Vagina (tissue), 2 donors: Measurements from ENCODE around the gene ASB14. TPM values are rescaled to one million over a fixed set of nuclear protein-coding genes. Genes with fewer than 3 reads are reported as not detected.

Source experiments
- DNase-seq, 2 donors: peaks; one replicate each; pipeline ENCODE4 v3.0.0-alpha.2; 2017; ENCODE audit errors: extremely low spot score in 2 of 2
- H3K27ac ChIP-seq: fragments of 200-600 bp; sonication (generic); one replicate; pipeline ENCODE4 v1.5.1; 2019
- H3K27me3 ChIP-seq: fragments of 200-600 bp; sonication (generic); one replicate; pipeline ENCODE4 v1.5.1; 2019
- H3K36me3 ChIP-seq, 2 donors: fragments of 200-600 bp; sonication (generic); one replicate each; pipeline ENCODE4 v1.5.1; 2017 to 2019
- H3K4me1 ChIP-seq: fragments of 200-600 bp; sonication (generic); one replicate; pipeline ENCODE4 v1.5.1; 2019
- H3K4me3 ChIP-seq, 2 donors: fragments of 200-600 bp; sonication (generic); 1 replicate in 1 of 2; 2 replicates in 1 of 2; pipeline ENCODE4 v1.5.1; 2016 to 2019
- H3K9me3 ChIP-seq: fragments of 200-600 bp; sonication (generic); one replicate; pipeline ENCODE4 v1.5.1; 2019
- POLR2A ChIP-seq, 2 donors: fragments of 450-650 bp; IDR thresholded peaks; one replicate each; pipeline ENCODE4 v1.6.1; 2017; ENCODE audit warnings: antibody characterized with exemption in 2 of 2, mild to moderate bottlenecking in 2 of 2, moderate library complexity in 2 of 2
- POLR2AphosphoS5 ChIP-seq, 2 donors: sonication (generic); formaldehyde crosslinking; IDR thresholded peaks; one replicate each; pipeline ENCODE4 v1.9.0; 2017; ENCODE audit warnings: antibody characterized with exemption in 2 of 2, mild to moderate bottlenecking in 2 of 2, low read depth in 1 of 2; ENCODE audit not compliant: insufficient read depth in 1 of 2
- intact Hi-C: fragments of 100-400 bp; cut with DNase I; formaldehyde crosslinking; loops from one replicate; pipeline ENCODE4 v1.15.1; 2023
- total RNA-seq: library from RNA; depleted of rRNA; stranded (reverse); fragments of >200 nt; gene quantifications from one replicate; pipeline ENCODE4 v1.2.3, GENCODE V29; 2016
- TF ChIP-seq, protein P1 (sequence below), 3 experiments: fragments of 450-650 bp in 2 of 3; fragments of 200-600 bp in 1 of 3; sonication (generic) in 1 of 3; IDR thresholded peaks; one replicate each; pipeline ENCODE4 v1.5.1; 2017 to 2019; ENCODE audit warnings: antibody characterized with exemption in 3 of 3, mild to moderate bottlenecking in 2 of 3, moderate library complexity in 2 of 3

The ASB14 gene
- total RNA-seq, 1 donor from 2014 or later: not detected

GRCh38 chr3:57257678-57258077 is 34.8 kb downstream of the ASB14 start:
- no peak for DNase-seq
- no peaks in the 10 kb centered on the region for H3K4me1 ChIP-seq
- H3K4me3 ChIP-seq: no peak overlapping the region
- intact Hi-C loops: no loop called here
- H3K27ac ChIP-seq: no peak overlapping the region
- no peaks in the 10 kb centered on the region for H3K27me3 ChIP-seq
- TF ChIP-seq POLR2A (IDR thresholded peaks at IDR 0.05): no peak
- TF ChIP-seq POLR2AphosphoS5 (IDR thresholded peaks at IDR 0.05; ENCODE audit: insufficient read depth in 1 of 2, low read depth in 1 of 2): no peak
- TF ChIP-seq, protein P1, sequence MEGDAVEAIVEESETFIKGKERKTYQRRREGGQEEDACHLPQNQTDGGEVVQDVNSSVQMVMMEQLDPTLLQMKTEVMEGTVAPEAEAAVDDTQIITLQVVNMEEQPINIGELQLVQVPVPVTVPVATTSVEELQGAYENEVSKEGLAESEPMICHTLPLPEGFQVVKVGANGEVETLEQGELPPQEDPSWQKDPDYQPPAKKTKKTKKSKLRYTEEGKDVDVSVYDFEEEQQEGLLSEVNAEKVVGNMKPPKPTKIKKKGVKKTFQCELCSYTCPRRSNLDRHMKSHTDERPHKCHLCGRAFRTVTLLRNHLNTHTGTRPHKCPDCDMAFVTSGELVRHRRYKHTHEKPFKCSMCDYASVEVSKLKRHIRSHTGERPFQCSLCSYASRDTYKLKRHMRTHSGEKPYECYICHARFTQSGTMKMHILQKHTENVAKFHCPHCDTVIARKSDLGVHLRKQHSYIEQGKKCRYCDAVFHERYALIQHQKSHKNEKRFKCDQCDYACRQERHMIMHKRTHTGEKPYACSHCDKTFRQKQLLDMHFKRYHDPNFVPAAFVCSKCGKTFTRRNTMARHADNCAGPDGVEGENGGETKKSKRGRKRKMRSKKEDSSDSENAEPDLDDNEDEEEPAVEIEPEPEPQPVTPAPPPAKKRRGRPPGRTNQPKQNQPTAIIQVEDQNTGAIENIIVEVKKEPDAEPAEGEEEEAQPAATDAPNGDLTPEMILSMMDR (IDR thresholded peaks at IDR 0.05): no peak
- no peaks in the 10 kb centered on the region for H3K9me3 ChIP-seq
- peaks cover 3 to 67% of the 10 kb centered on the region in 2 donors for H3K36me3 ChIP-seq

- intact Hi-C loops: no loop called here
- Histone ChIP-seq H3K36me3 (peaks cover 3 to 66% of the 10 kb centered on the region in 2 donors), H3K27ac (no peak overlapping the region)
Observed at GRCh38 chr3:57256844-57257243, 35.6 kb downstream of the ASB14 start.

GRCh38 chr3:57252404-57252803 is 40.1 kb downstream of the ASB14 start:
- no peak for DNase-seq
- peaks cover 0 to 37% of the 10 kb centered on the region in 2 donors for H3K36me3 ChIP-seq
- H3K27ac ChIP-seq: no peak overlapping the region

More at GRCh38 chr3:57256844-57257243, 35.6 kb downstream of the ASB14 start:
- no peak for DNase-seq
- TF ChIP-seq POLR2AphosphoS5 (IDR thresholded peaks at IDR 0.05; ENCODE audit: insufficient read depth in 1 of 2, low read depth in 1 of 2): no peak
- TF ChIP-seq, protein P1 (IDR thresholded peaks at IDR 0.05): no peak
- no peak for TF ChIP-seq POLR2A (IDR thresholded peaks at IDR 0.05)
- Histone ChIP-seq H3K27me3 (no peaks in the 10 kb centered on the region), H3K9me3 (no peaks in the 10 kb centered on the region), H3K4me3 (no peak overlapping the region), H3K4me1 (no peaks in the 10 kb centered on the region)

DNA sequence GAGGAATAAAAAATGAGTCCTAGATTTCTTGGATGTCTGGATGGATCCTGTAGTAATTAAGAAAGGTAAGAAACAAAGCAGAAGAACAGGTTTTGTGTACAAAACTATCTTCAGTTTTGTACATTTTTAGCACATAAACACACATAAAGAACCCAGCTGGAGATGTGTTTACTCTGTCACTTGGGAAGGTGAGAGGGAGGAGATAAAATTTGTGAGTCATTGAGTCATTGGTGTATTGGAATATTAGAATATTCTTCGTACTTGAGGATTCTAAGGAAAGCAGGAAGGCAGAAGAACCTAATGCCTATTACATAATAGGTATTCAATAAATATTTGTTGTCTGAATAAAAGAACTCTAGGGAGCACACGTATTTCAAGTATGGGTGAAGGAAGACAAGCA is 47.5 kb downstream of the ASB14 start:
- no peak for DNase-seq
- H3K4me1 ChIP-seq: no peaks in the 10 kb centered on the region

More at GRCh38 chr3:57252404-57252803, 40.1 kb downstream of the ASB14 start:
- TF ChIP-seq, protein P1 (IDR thresholded peaks at IDR 0.05): no peak
- no peak for TF ChIP-seq POLR2AphosphoS5 (IDR thresholded peaks at IDR 0.05; ENCODE audit: insufficient read depth in 1 of 2, low read depth in 1 of 2)
- no peak for TF ChIP-seq POLR2A (IDR thresholded peaks at IDR 0.05)
- Histone ChIP-seq H3K4me1 (no peaks in the 10 kb centered on the region), H3K9me3 (no peaks in the 10 kb centered on the region), H3K27me3 (no peaks in the 10 kb centered on the region), H3K4me3 (no peak overlapping the region)
- intact Hi-C loops: no loop called here

More for the DNA sequence above, 47.5 kb downstream of the ASB14 start:
- H3K9me3 ChIP-seq: no peaks in the 10 kb centered on the region
- H3K36me3 ChIP-seq: peaks cover 0 to 64% of the 10 kb centered on the region in 2 donors
- H3K27me3 ChIP-seq: no peaks in the 10 kb centered on the region
- intact Hi-C loops: no loop called here
- H3K27ac ChIP-seq: no peak overlapping the region
- TF ChIP-seq POLR2AphosphoS5 (IDR thresholded peaks at IDR 0.05; ENCODE audit: insufficient read depth in 1 of 2, low read depth in 1 of 2) (no peak), POLR2A (IDR thresholded peaks at IDR 0.05) (no peak)
- TF ChIP-seq, protein P1 (IDR thresholded peaks at IDR 0.05): no peak
- no peak overlapping the region for H3K4me3 ChIP-seq
